HCT116 (cell line): ENCODE results near the gene EPS8. TPM values are rescaled to one million over a fixed set of nuclear protein-coding genes. Genes with fewer than 3 reads are reported as not detected.

Experiments used
- EGR1 ChIP-seq: IDR thresholded peaks from 2 replicates; pipeline ENCODE4 v1.6.1; 2012; ENCODE audit warnings: low read depth
- POLR2A ChIP-seq: IDR thresholded peaks from 2 replicates; pipeline ENCODE4 v1.7.0; 2011; ENCODE audit warnings: borderline replicate concordance; ENCODE audit not compliant: insufficient read depth, insufficient read length; ENCODE audit errors: extremely low read depth
- SIN3A ChIP-seq: IDR thresholded peaks from 2 replicates; pipeline ENCODE4 v1.6.1; 2012; ENCODE audit warnings: low read depth
- SP1 ChIP-seq: IDR thresholded peaks from 2 replicates; pipeline ENCODE4 v1.6.1; 2012; ENCODE audit warnings: low read depth
- YY1 ChIP-seq: IDR thresholded peaks from 2 replicates; pipeline ENCODE4 v1.6.1; 2011; ENCODE audit warnings: low read length, low read depth, moderate library complexity, mild to moderate bottlenecking; ENCODE audit not compliant: insufficient replicate concordance; ENCODE audit errors: extremely low read depth
- total RNA-seq: library from RNA; stranded (reverse); gene quantifications from one replicate; pipeline ENCODE4 v1.2.1, GENCODE V29; 2021; ENCODE audit not compliant: unreplicated experiment
- TF ChIP-seq, protein P1 (sequence below): IDR thresholded peaks from 2 replicates; pipeline ENCODE4 v1.6.1; 2011; ENCODE audit warnings: mild to moderate bottlenecking, low read length, moderate library complexity; ENCODE audit not compliant: insufficient replicate concordance; ENCODE audit errors: extremely low read depth
- TF ChIP-seq, protein P2 (sequence below): IDR thresholded peaks from 2 replicates; pipeline ENCODE4 v1.6.1; 2012; ENCODE audit warnings: low read depth
- TF ChIP-seq, protein P3 (sequence below): IDR thresholded peaks from 2 replicates; pipeline ENCODE4 v1.6.1; 2012

The EPS8 gene
- total RNA-seq, 1 experiment from 2014 or later, result 49.9 TPM

DNA sequence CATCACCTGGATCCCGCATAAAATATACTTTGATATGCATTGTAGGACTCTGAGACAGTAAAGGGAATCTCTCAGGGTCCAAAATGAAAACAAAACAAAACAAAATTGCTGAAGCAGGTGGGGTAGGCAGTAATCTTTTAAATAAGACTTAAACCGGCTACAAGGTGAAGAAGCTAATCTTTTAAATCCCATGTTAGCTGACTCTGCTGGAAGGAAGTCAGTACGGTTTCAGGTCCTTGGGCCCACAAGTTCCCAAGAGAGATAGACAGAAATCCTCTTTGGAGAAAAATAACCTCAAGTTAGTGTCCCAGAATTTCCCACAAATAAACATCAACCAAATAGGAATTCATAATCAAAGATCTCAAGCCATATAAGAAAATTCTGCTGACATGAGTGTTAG, 5.0 kb upstream of the EPS8 start (continued):
- TF ChIP-seq, protein P1, sequence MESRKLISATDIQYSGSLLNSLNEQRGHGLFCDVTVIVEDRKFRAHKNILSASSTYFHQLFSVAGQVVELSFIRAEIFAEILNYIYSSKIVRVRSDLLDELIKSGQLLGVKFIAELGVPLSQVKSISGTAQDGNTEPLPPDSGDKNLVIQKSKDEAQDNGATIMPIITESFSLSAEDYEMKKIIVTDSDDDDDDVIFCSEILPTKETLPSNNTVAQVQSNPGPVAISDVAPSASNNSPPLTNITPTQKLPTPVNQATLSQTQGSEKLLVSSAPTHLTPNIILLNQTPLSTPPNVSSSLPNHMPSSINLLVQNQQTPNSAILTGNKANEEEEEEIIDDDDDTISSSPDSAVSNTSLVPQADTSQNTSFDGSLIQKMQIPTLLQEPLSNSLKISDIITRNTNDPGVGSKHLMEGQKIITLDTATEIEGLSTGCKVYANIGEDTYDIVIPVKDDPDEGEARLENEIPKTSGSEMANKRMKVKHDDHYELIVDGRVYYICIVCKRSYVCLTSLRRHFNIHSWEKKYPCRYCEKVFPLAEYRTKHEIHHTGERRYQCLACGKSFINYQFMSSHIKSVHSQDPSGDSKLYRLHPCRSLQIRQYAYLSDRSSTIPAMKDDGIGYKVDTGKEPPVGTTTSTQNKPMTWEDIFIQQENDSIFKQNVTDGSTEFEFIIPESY, result no peak
- TF ChIP-seq SP1 (no peak), POLR2A (no peak), SIN3A (no peak), YY1 (no peak), EGR1 (no peak)
- TF ChIP-seq, protein P2, sequence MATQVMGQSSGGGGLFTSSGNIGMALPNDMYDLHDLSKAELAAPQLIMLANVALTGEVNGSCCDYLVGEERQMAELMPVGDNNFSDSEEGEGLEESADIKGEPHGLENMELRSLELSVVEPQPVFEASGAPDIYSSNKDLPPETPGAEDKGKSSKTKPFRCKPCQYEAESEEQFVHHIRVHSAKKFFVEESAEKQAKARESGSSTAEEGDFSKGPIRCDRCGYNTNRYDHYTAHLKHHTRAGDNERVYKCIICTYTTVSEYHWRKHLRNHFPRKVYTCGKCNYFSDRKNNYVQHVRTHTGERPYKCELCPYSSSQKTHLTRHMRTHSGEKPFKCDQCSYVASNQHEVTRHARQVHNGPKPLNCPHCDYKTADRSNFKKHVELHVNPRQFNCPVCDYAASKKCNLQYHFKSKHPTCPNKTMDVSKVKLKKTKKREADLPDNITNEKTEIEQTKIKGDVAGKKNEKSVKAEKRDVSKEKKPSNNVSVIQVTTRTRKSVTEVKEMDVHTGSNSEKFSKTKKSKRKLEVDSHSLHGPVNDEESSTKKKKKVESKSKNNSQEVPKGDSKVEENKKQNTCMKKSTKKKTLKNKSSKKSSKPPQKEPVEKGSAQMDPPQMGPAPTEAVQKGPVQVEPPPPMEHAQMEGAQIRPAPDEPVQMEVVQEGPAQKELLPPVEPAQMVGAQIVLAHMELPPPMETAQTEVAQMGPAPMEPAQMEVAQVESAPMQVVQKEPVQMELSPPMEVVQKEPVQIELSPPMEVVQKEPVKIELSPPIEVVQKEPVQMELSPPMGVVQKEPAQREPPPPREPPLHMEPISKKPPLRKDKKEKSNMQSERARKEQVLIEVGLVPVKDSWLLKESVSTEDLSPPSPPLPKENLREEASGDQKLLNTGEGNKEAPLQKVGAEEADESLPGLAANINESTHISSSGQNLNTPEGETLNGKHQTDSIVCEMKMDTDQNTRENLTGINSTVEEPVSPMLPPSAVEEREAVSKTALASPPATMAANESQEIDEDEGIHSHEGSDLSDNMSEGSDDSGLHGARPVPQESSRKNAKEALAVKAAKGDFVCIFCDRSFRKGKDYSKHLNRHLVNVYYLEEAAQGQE, result no peak
- TF ChIP-seq, protein P3, sequence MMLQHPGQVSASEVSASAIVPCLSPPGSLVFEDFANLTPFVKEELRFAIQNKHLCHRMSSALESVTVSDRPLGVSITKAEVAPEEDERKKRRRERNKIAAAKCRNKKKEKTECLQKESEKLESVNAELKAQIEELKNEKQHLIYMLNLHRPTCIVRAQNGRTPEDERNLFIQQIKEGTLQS, result no peak
